ENCODE measurements around the gene C19orf33.

Gene C19orf33

DNA sequence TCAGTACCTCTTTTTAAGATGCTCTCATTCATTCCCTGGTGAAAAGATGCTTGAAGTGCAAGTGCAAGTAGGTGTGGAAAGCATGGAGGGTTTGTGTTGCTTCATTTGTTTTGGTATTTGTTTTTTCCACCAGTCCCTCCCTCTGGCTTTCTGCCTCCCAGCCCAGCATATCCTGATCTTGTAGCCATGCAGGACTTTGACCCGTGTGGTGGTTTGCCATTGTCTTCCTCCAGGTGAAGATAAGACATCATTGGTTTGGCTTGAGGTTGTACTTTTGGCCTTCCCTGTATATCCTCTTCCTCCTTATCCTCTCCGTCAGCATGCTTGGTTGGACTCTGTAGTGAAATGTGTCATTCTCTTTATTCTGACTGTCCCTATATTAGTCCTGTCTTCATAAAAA is 30.6 kb upstream of the C19orf33 start:
- H3F3A ChIP-seq (ENCODE audit: low read depth): no peaks in the 10 kb centered on the region
- H3K9me2 ChIP-seq (replicated peaks; ENCODE audit: low read depth, low read length): no peaks in the 10 kb centered on the region
- H3K9ac ChIP-seq (ENCODE audit: low read depth, low read length, poor library complexity, severe bottlenecking): no peak overlapping the region
- H2AFZ ChIP-seq (ENCODE audit: low read length): no peak overlapping the region
- 0 out of 2 replicates have a peak, but pooled peaks cover 2% of the 10 kb centered on the region for H3K36me3 ChIP-seq (ENCODE audit: insufficient read depth, low read length)
- no peaks in the 10 kb centered on the region for H3K9me3 ChIP-seq (ENCODE audit: insufficient read depth, low read depth, low read length)
- H4K20me1 ChIP-seq (ENCODE audit: insufficient read depth, low read length, poor library complexity, severe bottlenecking): peaks cover 41% of the 10 kb centered on the region
- H3K4me3 ChIP-seq (ENCODE audit: low read length, poor library complexity, severe bottlenecking): no peak overlapping the region
- peaks cover 20% of the 10 kb centered on the region for H3K4me1 ChIP-seq (ENCODE audit: insufficient read depth, low read length, poor library complexity, severe bottlenecking)
- H3K79me2 ChIP-seq (ENCODE audit: insufficient read depth, low read length): peaks cover 97% of the 10 kb centered on the region
- no peaks in the 10 kb centered on the region for H3K27me3 ChIP-seq (ENCODE audit: insufficient read depth, low read length, poor library complexity, severe bottlenecking)
- no peak overlapping the region for H3K4me2 ChIP-seq (ENCODE audit: low read depth, low read length, poor library complexity, severe bottlenecking)
- TF ChIP-seq, protein P1, sequence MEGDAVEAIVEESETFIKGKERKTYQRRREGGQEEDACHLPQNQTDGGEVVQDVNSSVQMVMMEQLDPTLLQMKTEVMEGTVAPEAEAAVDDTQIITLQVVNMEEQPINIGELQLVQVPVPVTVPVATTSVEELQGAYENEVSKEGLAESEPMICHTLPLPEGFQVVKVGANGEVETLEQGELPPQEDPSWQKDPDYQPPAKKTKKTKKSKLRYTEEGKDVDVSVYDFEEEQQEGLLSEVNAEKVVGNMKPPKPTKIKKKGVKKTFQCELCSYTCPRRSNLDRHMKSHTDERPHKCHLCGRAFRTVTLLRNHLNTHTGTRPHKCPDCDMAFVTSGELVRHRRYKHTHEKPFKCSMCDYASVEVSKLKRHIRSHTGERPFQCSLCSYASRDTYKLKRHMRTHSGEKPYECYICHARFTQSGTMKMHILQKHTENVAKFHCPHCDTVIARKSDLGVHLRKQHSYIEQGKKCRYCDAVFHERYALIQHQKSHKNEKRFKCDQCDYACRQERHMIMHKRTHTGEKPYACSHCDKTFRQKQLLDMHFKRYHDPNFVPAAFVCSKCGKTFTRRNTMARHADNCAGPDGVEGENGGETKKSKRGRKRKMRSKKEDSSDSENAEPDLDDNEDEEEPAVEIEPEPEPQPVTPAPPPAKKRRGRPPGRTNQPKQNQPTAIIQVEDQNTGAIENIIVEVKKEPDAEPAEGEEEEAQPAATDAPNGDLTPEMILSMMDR (conservative IDR thresholded peaks at IDR 0.05; ENCODE audit: low read length): no peak
- no peak for TF ChIP-seq EZH2phosphoT487 (IDR thresholded peaks at IDR 0.05; ENCODE audit: borderline replicate concordance)

DNA sequence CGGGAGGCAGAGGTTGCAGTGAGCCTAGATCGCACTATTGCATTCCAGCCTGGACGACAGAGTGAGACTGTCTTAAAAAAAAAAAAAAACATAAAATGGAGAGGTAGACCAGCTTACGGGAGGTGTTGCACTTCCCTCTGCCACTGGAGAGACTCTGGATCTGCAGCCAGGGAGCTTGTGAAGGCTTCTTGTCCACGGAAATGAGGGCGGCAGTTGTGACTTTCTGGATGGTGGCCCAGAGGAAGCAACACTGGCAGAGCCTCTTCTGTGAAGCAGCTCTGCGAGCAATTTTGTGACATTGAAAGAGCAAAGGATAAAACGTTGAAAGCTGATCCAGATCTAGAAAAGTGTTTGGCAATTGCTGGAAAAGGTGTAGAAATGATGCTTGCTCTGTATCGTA is 29.3 kb upstream of the C19orf33 start:
- Histone ChIP-seq H3K79me2 (ENCODE audit: insufficient read depth, low read length) (peaks cover 91% of the 10 kb centered on the region), H4K20me1 (ENCODE audit: insufficient read depth, low read length, poor library complexity, severe bottlenecking) (peaks cover 39% of the 10 kb centered on the region), H3K36me3 (ENCODE audit: insufficient read depth, low read length) (0 out of 2 replicates have a peak, but pooled peaks cover 2% of the 10 kb centered on the region), H3K27me3 (ENCODE audit: insufficient read depth, low read length, poor library complexity, severe bottlenecking) (no peaks in the 10 kb centered on the region), H3K9ac (ENCODE audit: low read depth, low read length, poor library complexity, severe bottlenecking) (no peak overlapping the region), H2AFZ (ENCODE audit: low read length) (no peak overlapping the region), H3K9me2 (replicated peaks; ENCODE audit: low read depth, low read length) (no peaks in the 10 kb centered on the region), H3K9me3 (ENCODE audit: insufficient read depth, low read depth, low read length) (no peaks in the 10 kb centered on the region), H3K4me1 (ENCODE audit: insufficient read depth, low read length, poor library complexity, severe bottlenecking) (peaks cover 12% of the 10 kb centered on the region), H3K4me3 (ENCODE audit: low read length, poor library complexity, severe bottlenecking) (no peak overlapping the region), H3F3A (ENCODE audit: low read depth) (no peaks in the 10 kb centered on the region), H3K4me2 (ENCODE audit: low read depth, low read length, poor library complexity, severe bottlenecking) (no peak overlapping the region)
- no peak for TF ChIP-seq EZH2phosphoT487 (IDR thresholded peaks at IDR 0.05; ENCODE audit: borderline replicate concordance)
- TF ChIP-seq, protein P1 (conservative IDR thresholded peaks at IDR 0.05; ENCODE audit: low read length): no peak

DNA sequence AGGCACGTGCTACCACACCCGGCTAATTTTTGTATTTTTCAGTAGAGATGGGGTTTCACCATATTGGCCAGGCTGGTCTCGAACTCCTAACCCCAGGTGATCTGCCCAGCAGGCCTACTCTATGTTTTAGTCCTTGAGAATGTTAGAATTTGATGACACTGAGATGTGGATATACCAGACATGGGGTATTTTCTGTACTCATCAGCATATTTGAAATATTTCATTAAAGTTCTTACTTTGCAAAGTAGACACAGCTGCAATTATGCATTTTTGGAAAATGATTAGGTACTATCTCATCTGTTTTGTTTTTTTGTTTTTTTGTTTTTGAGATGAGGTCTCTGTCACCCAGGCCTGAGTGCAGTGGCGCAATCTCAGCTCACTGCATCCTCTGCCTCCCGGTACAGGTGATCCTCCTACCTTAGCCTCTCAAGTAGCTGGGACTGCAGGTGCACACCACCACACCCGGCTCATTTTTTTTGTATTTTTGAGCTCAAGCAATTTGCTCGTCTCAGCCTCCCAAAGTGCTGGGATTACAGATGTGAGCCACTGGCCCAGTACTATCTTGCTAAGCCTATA is 27.0 kb upstream of the C19orf33 start:
- Histone ChIP-seq H3K79me2 (ENCODE audit: insufficient read depth, low read length) (peaks cover 90% of the 10 kb centered on the region), H2AFZ (ENCODE audit: low read length) (no peak overlapping the region), H3K9me2 (replicated peaks; ENCODE audit: low read depth, low read length) (no peaks in the 10 kb centered on the region), H3K9ac (ENCODE audit: low read depth, low read length, poor library complexity, severe bottlenecking) (no peak overlapping the region), H3K9me3 (ENCODE audit: insufficient read depth, low read depth, low read length) (no peaks in the 10 kb centered on the region), H3K27me3 (ENCODE audit: insufficient read depth, low read length, poor library complexity, severe bottlenecking) (no peaks in the 10 kb centered on the region), H3K4me3 (ENCODE audit: low read length, poor library complexity, severe bottlenecking) (no peak overlapping the region), H4K20me1 (ENCODE audit: insufficient read depth, low read length, poor library complexity, severe bottlenecking) (peaks cover 28% of the 10 kb centered on the region), H3K4me1 (ENCODE audit: insufficient read depth, low read length, poor library complexity, severe bottlenecking) (peaks cover 13% of the 10 kb centered on the region), H3K4me2 (ENCODE audit: low read depth, low read length, poor library complexity, severe bottlenecking) (no peak overlapping the region), H3F3A (ENCODE audit: low read depth) (no peaks in the 10 kb centered on the region), H3K36me3 (ENCODE audit: insufficient read depth, low read length) (peaks cover 14% of the 10 kb centered on the region; the same call in 1 of the 2 replicates)
- TF ChIP-seq, protein P1 (conservative IDR thresholded peaks at IDR 0.05; ENCODE audit: low read length): no peak
- no peak for TF ChIP-seq EZH2phosphoT487 (IDR thresholded peaks at IDR 0.05; ENCODE audit: borderline replicate concordance)
